Brain microvascular endothelial cell (primary cell): ENCODE results near the gene PLOD2.

Source experiments
- DNase-seq: peaks from one replicate; pipeline ENCODE4 v3.0.0-alpha.2; 2020
- H3K27ac ChIP-seq: fragments of 250-450 bp; sonication (Bioruptor Pico); 2 replicates; pipeline ENCODE4 v1.5.1; 2020; ENCODE audit warnings: mild to moderate bottlenecking, moderate library complexity
- H3K27me3 ChIP-seq: fragments of 250-450 bp; sonication (Bioruptor Pico); replicated peaks from 2 replicates; pipeline ENCODE4 v1.5.1; 2020; ENCODE audit warnings: mild to moderate bottlenecking
- H3K36me3 ChIP-seq: fragments of 250-450 bp; sonication (Bioruptor Pico); replicated peaks from 2 replicates; pipeline ENCODE4 v1.5.1; 2020; ENCODE audit warnings: mild to moderate bottlenecking
- H3K4me3 ChIP-seq: 2 replicates; pipeline ENCODE4 v1.5.1; 2011; ENCODE audit warnings: low read depth, mild to moderate bottlenecking, control low read depth, low read length, moderate library complexity
- CTCF ChIP-seq: IDR thresholded peaks from 2 replicates; pipeline ENCODE4 v1.5.1; 2011; ENCODE audit warnings: low read depth, mild to moderate bottlenecking, moderate library complexity, low read length, control low read depth, inconsistent platforms; ENCODE audit errors: missing control alignments
- in situ Hi-C: cut with HindIII; loops from 2 replicates; pipeline ENCODE4 v1.10.0; 2017; ENCODE audit warnings: low sequenced_read_pairs, low pct_ligation_motif_present

PLOD2 gene

GRCh38 chr3:146104068-146104467, 56.9 kb downstream of the PLOD2 start:
- in situ Hi-C loops: no loop called here
- no peak overlapping the region for H3K4me3 ChIP-seq
- peaks cover 36% of the 10 kb centered on the region for H3K36me3 ChIP-seq
- no peak for DNase-seq
- H3K27ac ChIP-seq: no peak overlapping the region
- TF ChIP-seq CTCF: no peak
- H3K27me3 ChIP-seq: no peaks in the 10 kb centered on the region

- H3K27me3 ChIP-seq: no peaks in the 10 kb centered on the region
- in situ Hi-C loops: no loop called here
- no peak overlapping the region for H3K27ac ChIP-seq
- DNase-seq: no peak
- no peak for TF ChIP-seq CTCF
- H3K4me3 ChIP-seq: no peak overlapping the region
- peaks cover 30% of the 10 kb centered on the region for H3K36me3 ChIP-seq
Observed at GRCh38 chr3:146102885-146103284, 58.1 kb downstream of the PLOD2 start.

- Histone ChIP-seq H3K4me3 (no peak overlapping the region), H3K27ac (no peak overlapping the region), H3K36me3 (peaks cover 32% of the 10 kb centered on the region), H3K27me3 (no peaks in the 10 kb centered on the region)
- TF ChIP-seq CTCF: no peak
- no peak for DNase-seq
- in situ Hi-C loops: no loop called here
Observed at GRCh38 chr3:146101538-146101937, 59.4 kb downstream of the PLOD2 start.

- Histone ChIP-seq H3K27ac (no peak overlapping the region), H3K36me3 (peaks cover 32% of the 10 kb centered on the region), H3K27me3 (no peaks in the 10 kb centered on the region), H3K4me3 (no peak overlapping the region)
- DNase-seq: no peak
- in situ Hi-C loops: no loop called here
- no peak for TF ChIP-seq CTCF
Observed at GRCh38 chr3:146100825-146101444, 60.0 kb downstream of the PLOD2 start.

GRCh38 chr3:146100180-146100579, 60.8 kb downstream of the PLOD2 start:
- DNase-seq: no peak
- Histone ChIP-seq H3K27ac (no peak overlapping the region), H3K27me3 (no peaks in the 10 kb centered on the region), H3K36me3 (peaks cover 32% of the 10 kb centered on the region), H3K4me3 (no peak overlapping the region)
- no peak for TF ChIP-seq CTCF
- in situ Hi-C loops: no loop called here

GRCh38 chr3:146099316-146099715, 61.7 kb downstream of the PLOD2 start:
- in situ Hi-C loops: no loop called here
- no peak for DNase-seq
- no peak for TF ChIP-seq CTCF
- H3K27me3 ChIP-seq: no peaks in the 10 kb centered on the region
- no peak overlapping the region for H3K4me3 ChIP-seq
- peaks cover 28% of the 10 kb centered on the region for H3K36me3 ChIP-seq
- no peak overlapping the region for H3K27ac ChIP-seq
